Renal cortex interstitium (tissue), 15 donors: ENCODE results near the gene OPN1LW. TPM values are rescaled to one million over a fixed set of nuclear protein-coding genes. Genes with fewer than 3 reads are reported as not detected.
"Not testable (repeated sequence)": the region's sequence is repeated elsewhere in the genome, so short reads cannot be mapped to it uniquely, and the experiment has no call there.

Source experiments
- DNase-seq, 11 donors: peaks; one replicate each; pipeline ENCODE4 v3.0.0-alpha.2; 2013; ENCODE audit warnings: low read depth in 9 of 11, low spot score in 4 of 11; ENCODE audit errors: extremely low read depth in 1 of 11
- long read RNA-seq, 16 experiments: transcript quantifications; one replicate each; lab custom pipeline, GENCODE V29; 2026
- polyA plus RNA-seq, 3 donors: library from polyadenylated mRNA; unstranded; fragments of 120-200 nt; gene quantifications; one replicate each; pipeline ENCODE4 v1.2.1, GENCODE V29; 2013; ENCODE audit not compliant: insufficient read length in 3 of 3

The OPN1LW gene
- not detected for polyA plus RNA-seq
- long read RNA-seq, donor 1 = 0 reads
- long read RNA-seq, donor 2 = 0 reads
- long read RNA-seq, donor 3 = 0 reads
- long read RNA-seq, donor 4 = 0 reads
- long read RNA-seq, donor 5 = 0 reads
- long read RNA-seq, donor 6 = 0 reads
- long read RNA-seq, donor 7 = 0 reads
- long read RNA-seq, donor 8 = 0 reads
- long read RNA-seq, donor 9 = 0 reads
- long read RNA-seq, donor 10 = 0 reads
- long read RNA-seq, donor 11 = 0 reads
- long read RNA-seq, donor 12 = 0 reads
- long read RNA-seq, donor 13 = 0 reads
- long read RNA-seq, donor 14 = 0 reads
- long read RNA-seq, donor 15 = 0 reads
- long read RNA-seq, donor 16 = 0 reads

- DNase-seq = not testable (repeated sequence)
Observed at GRCh38 chrX:154144010-154144409, at the start of gene OPN1LW. Gene OPN1LW, plus strand, starts transcription at chrX:154144243. Its CDS starts 41 bp downstream, at chrX:154144284.

- no peak for DNase-seq
Observed at GRCh38 chrX:154094833-154095232, 49.2 kb upstream of the OPN1LW start.

- no peak for DNase-seq
Observed at GRCh38 chrX:154096140-154097002, 47.7 kb upstream of the OPN1LW start.

- peak in 8 of 11 donors; percentile 24 to 74 (median 64) for DNase-seq
Observed at GRCh38 chrX:154097003-154097588, 46.9 kb upstream of the OPN1LW start.

GRCh38 chrX:154097589-154098541 is 46.2 kb upstream of the OPN1LW start, which contains the start of gene MECP2:
Gene MECP2, minus strand, starts transcription at chrX:154097717.
- DNase-seq = peak; percentile 64 to 91 (median 85)

GRCh38 chrX:154098551-154098950 is 45.5 kb upstream of the OPN1LW start:
- no peak for DNase-seq

GRCh38 chrX:154113729-154114128 is 30.3 kb upstream of the OPN1LW start:
- no peak for DNase-seq

- DNase-seq = no peak
Observed at GRCh38 chrX:154114652-154115051, 29.4 kb upstream of the OPN1LW start.

GRCh38 chrX:154115071-154115470 is 29.0 kb upstream of the OPN1LW start:
- no peak for DNase-seq

GRCh38 chrX:154115750-154116149 is 28.3 kb upstream of the OPN1LW start:
- no peak for DNase-seq

GRCh38 chrX:154116426-154117211 is 27.4 kb upstream of the OPN1LW start:
- no peak for DNase-seq

- DNase-seq = no peak
Observed at GRCh38 chrX:154117566-154117965, 26.5 kb upstream of the OPN1LW start.

- no peak for DNase-seq
Observed at GRCh38 chrX:154120567-154120966, 23.5 kb upstream of the OPN1LW start.

- DNase-seq = no peak
Observed at GRCh38 chrX:154121207-154121606, 22.8 kb upstream of the OPN1LW start.

GRCh38 chrX:154121961-154122360 is 22.1 kb upstream of the OPN1LW start:
- DNase-seq = no peak

GRCh38 chrX:154123241-154124219 is 20.5 kb upstream of the OPN1LW start:
- no peak for DNase-seq
